BJ (cell line): ENCODE measurements around the gene ART1. TPM values are rescaled to one million over a fixed set of nuclear protein-coding genes. Genes with fewer than 3 reads are reported as not detected.
"Not testable (repeated sequence)": the region's sequence is repeated elsewhere in the genome, so short reads cannot be mapped to it uniquely, and the experiment has no call there.

ENCODE experiments used
- CTCF ChIA-PET: fragments of 350-600 bp; formaldehyde crosslinking; extraction: SDS; loops from one replicate; lab custom pipeline; 2021; ENCODE audit warnings: antibody characterized with exemption, inconsistent platforms; lab: Yijun Ruan, JAX
- POLR2A ChIA-PET: fragments of 300-600 bp; sonication (Branson Sonifier 250); formaldehyde crosslinking; extraction: SDS; loops from one replicate; lab custom pipeline; 2021; ENCODE audit warnings: antibody characterized with exemption; lab: Charles Lee
- DNase-seq: peaks from one replicate; pipeline ENCODE4 v3.0.0-alpha.2; 2011; ENCODE audit warnings: low read depth
- H3K27me3 ChIP-seq: 2 replicates; pipeline ENCODE4 v1.6.0; 2011; ENCODE audit warnings: low read length; ENCODE audit not compliant: control insufficient read depth, insufficient read depth
- H3K36me3 ChIP-seq: 2 replicates; pipeline ENCODE4 v1.5.1; 2011; ENCODE audit warnings: low read length; ENCODE audit not compliant: control insufficient read depth, insufficient read depth
- H3K4me3 ChIP-seq: 2 replicates; pipeline ENCODE4 v1.5.1; 2011; ENCODE audit warnings: low read depth, mild to moderate bottlenecking, control low read depth, low read length
- polyA plus RNA-seq: library from polyadenylated mRNA; depleted of rRNA; stranded (reverse); fragments of >200 nt; gene quantifications from 2 replicates; pipeline ENCODE4 v1.2.3, GENCODE V29; 2011
- TF ChIP-seq, protein P1 (sequence below): IDR thresholded peaks from 2 replicates; pipeline ENCODE4 v1.5.1; 2011; ENCODE audit warnings: low read depth, mild to moderate bottlenecking, control low read depth, inconsistent platforms, low read length, moderate library complexity; ENCODE audit not compliant: insufficient read depth

The ART1 gene
- polyA plus RNA-seq, 1 experiment: not detected

DNA sequence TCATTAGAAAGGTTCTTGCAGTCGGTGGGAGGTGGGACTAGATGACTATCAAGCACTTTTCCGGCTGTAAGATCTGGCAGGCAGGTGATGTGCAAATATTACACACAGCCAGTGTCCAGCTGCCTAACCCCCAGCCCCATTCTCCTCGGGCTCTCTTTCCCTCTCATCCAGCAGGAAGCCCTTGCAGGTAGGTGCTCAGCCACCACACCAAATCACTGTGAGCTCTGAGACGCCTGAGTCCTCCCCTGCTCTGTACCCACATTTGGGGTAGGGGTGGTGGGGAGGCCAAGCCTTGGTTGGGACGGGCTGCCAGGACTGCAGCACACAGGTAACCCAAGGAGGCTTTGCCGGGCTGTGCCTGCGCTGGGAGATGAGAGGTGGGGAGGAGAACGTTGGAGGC lies 3.7 kb upstream of the ART1 start:
- ChIA-PET POLR2A (no interaction called here), CTCF (no interaction called here)
- peaks cover under 1% of the 10 kb centered on the region; the same call in 1 of the 2 replicates for H3K27me3 ChIP-seq
- no peak overlapping the region for H3K4me3 ChIP-seq
- no peak for DNase-seq
- TF ChIP-seq, protein P1, sequence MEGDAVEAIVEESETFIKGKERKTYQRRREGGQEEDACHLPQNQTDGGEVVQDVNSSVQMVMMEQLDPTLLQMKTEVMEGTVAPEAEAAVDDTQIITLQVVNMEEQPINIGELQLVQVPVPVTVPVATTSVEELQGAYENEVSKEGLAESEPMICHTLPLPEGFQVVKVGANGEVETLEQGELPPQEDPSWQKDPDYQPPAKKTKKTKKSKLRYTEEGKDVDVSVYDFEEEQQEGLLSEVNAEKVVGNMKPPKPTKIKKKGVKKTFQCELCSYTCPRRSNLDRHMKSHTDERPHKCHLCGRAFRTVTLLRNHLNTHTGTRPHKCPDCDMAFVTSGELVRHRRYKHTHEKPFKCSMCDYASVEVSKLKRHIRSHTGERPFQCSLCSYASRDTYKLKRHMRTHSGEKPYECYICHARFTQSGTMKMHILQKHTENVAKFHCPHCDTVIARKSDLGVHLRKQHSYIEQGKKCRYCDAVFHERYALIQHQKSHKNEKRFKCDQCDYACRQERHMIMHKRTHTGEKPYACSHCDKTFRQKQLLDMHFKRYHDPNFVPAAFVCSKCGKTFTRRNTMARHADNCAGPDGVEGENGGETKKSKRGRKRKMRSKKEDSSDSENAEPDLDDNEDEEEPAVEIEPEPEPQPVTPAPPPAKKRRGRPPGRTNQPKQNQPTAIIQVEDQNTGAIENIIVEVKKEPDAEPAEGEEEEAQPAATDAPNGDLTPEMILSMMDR: no peak
- no peaks in the 10 kb centered on the region for H3K36me3 ChIP-seq

DNA sequence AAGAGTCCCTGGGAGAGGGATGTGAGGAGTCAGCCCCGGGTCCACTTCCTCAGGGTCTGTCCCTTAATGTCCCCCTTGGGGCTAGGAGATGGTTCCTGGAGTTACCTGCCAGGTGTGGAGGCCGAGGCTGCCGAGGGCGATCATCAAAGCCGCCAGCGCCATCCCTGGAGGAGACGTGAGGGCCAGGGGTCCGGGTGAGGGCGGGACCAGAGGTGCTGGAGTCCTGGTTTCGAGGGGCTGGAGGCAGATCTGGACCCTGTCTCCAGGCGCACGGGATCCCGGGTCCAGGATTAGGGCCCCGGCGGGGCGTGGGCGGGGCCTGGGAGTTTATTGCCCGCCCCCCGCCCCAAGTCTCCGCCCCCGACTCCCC lies 3.2 kb upstream of the ART1 start, which contains the start of gene ART5:
ART5 (minus strand) TSS at position 292 of the 370 bp plus-strand sequence; CDS start at position 162, 130 bp downstream.
- H3K36me3 ChIP-seq: no peaks in the 10 kb centered on the region
- no peak for DNase-seq
- ChIA-PET POLR2A (no interaction called here), CTCF (no interaction called here)
- H3K27me3 ChIP-seq: peaks cover 2% of the 10 kb centered on the region; the same call in 1 of the 2 replicates
- TF ChIP-seq, protein P1: no peak
- H3K4me3 ChIP-seq: peak within 1 kb of the TSS; percentile 56

DNA sequence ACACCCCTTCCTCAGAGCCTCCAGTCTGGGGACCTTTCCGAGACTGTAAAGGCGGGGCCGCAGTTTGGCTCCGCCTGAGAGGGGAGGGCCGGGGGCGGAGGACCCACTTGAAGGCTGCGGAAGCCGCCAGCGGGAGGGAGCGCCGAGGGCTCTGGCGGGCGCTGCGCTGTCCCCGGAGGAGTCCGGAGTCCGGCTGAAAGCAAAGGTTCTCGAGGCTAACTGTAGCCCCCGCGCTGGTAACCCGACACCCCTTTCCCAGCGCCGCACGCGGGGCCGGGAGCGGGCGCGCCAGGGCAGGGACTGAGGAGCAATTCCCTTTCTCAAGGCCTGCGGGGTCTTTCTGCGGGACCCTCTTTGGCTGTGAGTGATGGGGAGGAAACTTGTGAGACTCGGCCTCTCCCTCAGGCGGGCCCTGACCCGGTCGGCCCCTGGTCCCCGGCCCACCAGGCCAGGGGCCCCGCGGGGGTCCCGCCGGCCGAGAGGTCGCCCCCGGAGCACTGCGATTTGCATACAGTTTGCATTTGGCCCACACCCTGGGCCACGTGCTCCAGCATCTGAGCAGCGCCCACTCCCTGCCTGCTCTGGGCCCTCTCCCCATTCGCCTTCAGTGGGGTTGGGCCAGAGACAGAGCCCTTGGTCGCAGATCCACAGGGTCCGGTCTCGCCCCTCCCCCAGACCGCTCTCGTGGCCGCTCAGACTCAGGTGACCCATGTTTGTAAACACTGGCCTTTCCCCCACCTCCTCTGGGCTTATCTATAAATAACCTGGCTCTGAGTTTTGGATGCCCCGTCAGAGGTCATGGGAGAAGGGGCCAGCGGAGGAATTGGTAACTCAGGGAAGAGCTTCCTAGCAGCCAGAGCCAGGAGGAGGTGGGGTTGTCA lies 2.6 kb upstream of the ART1 start:
- H3K27me3 ChIP-seq: peaks cover 2% of the 10 kb centered on the region; the same call in 1 of the 2 replicates
- DNase-seq: peak; percentile 39
- no peaks in the 10 kb centered on the region for H3K36me3 ChIP-seq
- TF ChIP-seq, protein P1: no peak
- H3K4me3 ChIP-seq: peak overlapping the region; percentile 56
- CTCF ChIA-PET: interaction anchor here (1.0 kb wide), 1 partner anchor 302 kb away, joined by 4 read pairs; no protein-coding TSS in a partner anchor
- POLR2A ChIA-PET: no interaction called here

DNA sequence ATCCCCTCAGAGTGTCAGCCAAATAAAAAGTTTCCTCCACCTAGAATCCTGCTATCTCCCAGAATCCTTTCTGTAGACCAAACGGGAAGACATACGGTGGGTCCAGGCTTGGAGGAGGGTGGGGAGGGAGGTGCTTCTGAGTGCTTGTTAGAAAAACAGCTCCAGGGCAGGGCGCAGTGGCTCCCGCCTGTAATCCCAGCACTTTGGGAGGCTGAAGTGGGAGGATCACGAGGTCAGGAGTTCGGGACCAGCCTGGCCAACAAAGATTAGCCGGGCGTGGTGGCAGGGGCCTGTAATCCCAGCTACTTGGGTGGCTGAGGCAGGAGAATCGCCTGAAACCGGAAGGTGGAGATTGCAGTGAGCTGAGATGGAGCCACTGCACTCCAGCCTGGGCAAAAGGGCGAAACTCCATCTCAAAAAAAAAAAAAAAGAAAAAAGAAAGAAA lies 1.8 kb upstream of the ART1 start:
- H3K4me3 ChIP-seq, H3K36me3 ChIP-seq, DNase-seq, H3K27me3 ChIP-seq, POLR2A ChIA-PET: not testable (repeated sequence)
- CTCF ChIA-PET: interaction anchor here (1.0 kb wide), 1 partner anchor 302 kb away, joined by 4 read pairs; no protein-coding TSS in a partner anchor

DNA sequence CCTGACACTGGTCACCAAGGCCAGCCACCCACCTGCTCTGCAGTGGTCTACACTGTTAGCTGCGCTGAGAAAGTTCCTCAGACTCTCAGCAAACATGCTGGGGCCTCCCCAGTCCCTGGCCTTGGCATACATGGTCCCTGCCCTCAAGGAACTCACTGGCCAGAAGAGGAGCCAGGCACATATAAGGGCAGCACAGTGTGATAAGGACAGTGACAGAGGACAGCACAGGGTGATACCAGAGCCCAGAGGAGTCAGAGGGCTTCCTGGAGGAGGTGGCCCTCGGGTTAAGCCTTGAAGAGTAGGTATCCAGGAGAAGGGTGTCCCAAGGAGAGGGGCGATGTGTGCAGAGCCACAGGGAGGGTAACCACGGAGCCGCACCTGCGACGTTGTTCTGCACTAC lies 624 bp downstream of the ART1 start:
- TF ChIP-seq, protein P1: no peak
- ChIA-PET CTCF (no interaction called here), POLR2A (no interaction called here)
- peaks cover 6% of the 10 kb centered on the region for H3K27me3 ChIP-seq
- no peak overlapping the region for H3K4me3 ChIP-seq
- no peaks in the 10 kb centered on the region for H3K36me3 ChIP-seq
- no peak for DNase-seq

DNA sequence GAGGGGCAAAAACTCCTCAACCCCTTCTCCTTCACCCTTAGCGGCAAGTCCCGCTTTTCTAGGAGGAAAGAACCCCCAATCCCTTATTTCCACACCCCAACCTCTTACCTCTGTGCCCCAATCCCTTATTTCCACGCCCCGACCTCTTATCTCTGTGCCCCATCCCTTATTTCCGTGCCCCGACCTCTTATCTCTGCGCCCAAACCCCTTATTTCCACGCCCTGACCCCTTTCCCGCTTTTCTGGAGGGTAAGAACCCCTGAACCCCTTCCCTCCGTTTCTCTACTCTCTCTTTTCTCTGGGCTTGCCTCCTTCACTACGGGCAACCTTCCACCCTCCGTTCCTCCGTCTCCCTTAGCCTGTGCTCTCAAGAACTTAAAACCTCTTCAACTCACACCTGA lies 3.9 kb downstream of the ART1 start:
- DNase-seq, H3K4me3 ChIP-seq, H3K27me3 ChIP-seq, H3K36me3 ChIP-seq, CTCF ChIA-PET, POLR2A ChIA-PET: not testable (repeated sequence)

DNA sequence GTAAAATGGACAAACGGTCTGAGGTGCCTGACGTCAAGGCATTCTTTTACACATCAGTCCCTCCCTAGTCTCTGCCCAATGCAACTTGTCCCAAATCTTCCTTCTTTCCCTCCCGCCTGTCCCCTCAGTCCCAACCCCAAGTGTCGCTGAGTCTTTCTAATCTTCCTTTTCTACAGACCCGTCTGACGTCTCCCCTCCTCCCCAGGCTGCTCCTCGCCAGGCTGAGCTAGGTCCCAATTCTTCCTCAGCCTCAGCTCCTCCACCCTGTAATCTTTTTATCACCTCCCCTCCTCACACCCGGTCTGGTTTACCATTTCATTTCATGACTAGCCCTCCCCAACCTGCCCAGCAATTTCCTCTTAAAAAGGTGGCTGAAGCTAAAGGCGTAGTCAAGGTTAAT lies 4.4 kb downstream of the ART1 start:
- CTCF ChIA-PET, H3K4me3 ChIP-seq, DNase-seq, POLR2A ChIA-PET, H3K36me3 ChIP-seq, H3K27me3 ChIP-seq: not testable (repeated sequence)

DNA sequence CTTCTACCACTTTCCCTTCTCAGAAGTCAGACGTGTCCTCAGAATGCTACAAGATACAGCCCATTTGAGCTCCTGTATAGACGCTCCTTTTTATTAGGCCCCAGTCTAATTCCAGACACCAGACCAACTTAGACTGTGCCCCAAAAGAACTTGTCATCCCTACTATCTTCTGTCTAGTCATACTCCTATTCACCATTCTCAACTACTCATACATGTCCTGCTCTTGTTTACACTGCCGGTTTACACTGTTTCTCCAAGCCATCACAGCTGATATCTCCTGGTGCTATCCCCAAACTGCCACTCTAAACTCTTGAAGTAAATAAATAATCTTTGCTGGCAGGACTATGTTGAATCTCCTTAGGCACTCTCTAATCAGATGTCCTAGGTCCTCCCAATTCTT lies 7.6 kb downstream of the ART1 start:
- H3K36me3 ChIP-seq, DNase-seq, POLR2A ChIA-PET, CTCF ChIA-PET, H3K4me3 ChIP-seq, H3K27me3 ChIP-seq: not testable (repeated sequence)
